ENCODE data around the gene GKN1.
"Not testable (repeated sequence)": the region's sequence is repeated elsewhere in the genome, so short reads cannot be mapped to it uniquely, and the experiment has no call there.

The GKN1 gene, protein sequence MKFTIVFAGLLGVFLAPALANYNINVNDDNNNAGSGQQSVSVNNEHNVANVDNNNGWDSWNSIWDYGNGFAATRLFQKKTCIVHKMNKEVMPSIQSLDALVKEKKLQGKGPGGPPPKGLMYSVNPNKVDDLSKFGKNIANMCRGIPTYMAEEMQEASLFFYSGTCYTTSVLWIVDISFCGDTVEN

DNA sequence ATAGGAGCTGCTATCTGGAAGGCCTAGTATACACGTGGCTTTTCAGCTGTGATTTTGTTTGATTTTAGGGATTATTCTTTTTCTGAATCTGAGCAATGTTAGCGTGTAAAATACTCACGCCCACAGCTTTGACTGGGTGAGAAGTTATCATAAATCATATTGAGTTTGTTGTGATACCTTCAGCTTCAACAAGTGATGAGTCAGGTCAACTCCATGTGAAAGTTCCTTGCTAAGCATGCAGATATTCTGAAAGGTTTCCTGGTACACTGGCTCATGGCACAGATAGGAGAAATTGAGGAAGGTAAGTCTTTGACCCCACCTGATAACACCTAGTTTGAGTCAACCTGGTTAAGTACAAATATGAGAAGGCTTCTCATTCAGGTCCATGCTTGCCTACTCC, at the start of gene GKN1:
Gene GKN1 (plus strand): TSS at position 386 of the 400 bp plus-strand sequence. CDS start 42 bp downstream, outside the sequence.
- DNase-seq, result no peak

DNA sequence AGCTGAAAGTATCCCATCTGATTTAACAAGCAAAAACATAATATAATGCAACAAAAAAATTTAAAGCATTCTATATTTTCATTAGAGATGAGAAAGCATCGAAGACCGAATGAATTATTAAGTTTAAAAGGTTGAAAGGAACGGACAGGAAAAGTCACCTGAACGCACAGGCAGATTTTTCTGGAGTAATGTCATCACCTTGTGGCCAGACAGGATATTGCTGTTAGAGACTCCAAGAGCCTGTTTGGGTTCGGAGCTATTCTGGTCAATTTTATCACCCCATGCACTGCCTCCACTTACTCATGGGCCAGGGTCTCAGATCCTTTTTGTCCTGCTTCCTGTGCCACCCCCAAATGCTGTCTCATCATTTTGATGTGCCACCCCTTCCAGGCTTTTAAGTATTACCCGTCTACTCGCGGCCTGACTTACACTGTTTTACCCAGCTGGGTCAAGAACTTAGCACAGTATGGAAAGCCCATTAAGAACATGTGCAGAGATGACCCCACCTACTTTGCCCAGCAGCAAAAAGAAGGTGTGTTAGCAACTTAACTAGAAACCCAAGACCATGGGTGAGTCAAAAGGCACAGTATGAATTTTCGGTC, 49.0 kb upstream of the GKN1 start:
- DNase-seq, result no peak

DNA sequence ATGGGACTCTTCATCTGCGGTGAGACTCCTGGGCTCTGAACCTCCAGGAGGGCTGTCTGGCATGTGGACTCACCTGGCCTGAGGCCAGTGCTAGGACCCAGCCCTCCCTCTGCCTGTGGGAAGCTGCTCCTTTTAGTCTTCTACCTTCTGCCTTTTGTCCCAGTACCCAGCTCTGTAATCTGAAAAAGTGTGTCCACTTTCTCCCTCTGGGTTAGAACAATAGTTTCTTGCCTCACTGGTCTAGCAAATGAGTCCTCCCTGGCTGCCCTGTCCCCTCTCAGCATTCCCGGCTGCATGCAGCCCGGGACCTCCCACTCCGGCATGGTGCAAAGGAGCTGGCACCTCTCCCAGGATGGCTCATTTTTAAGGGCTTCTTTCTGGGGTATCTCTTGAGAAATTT, 47.6 kb upstream of the GKN1 start:
- DNase-seq, result no peak

DNA sequence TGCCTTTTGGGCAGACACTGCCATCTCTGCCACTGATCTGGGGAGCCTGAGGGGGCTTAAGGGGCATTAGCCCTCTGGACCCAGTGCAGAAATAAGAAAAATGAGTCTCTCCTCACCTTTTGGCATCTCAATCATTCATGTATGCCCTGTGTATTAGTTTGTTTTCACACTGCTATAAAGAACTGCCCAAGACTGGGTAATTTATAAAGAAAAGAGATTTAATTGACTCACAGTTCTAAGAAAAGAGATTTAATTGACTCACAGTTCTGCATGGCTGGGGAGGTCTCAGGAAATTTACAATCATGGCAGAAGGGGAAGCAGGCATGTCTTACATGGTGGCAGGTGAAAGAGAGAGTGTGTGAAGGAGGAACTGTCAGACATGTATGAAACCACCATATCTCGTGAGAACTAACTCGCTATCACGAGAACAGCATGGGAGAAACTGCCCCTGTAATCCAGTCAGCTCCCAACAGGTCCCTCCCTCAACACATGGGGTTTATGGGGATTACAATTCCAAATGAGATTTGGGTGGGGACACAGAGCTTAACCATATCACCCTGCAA, 43.2 kb upstream of the GKN1 start:
- no peak for DNase-seq

DNA sequence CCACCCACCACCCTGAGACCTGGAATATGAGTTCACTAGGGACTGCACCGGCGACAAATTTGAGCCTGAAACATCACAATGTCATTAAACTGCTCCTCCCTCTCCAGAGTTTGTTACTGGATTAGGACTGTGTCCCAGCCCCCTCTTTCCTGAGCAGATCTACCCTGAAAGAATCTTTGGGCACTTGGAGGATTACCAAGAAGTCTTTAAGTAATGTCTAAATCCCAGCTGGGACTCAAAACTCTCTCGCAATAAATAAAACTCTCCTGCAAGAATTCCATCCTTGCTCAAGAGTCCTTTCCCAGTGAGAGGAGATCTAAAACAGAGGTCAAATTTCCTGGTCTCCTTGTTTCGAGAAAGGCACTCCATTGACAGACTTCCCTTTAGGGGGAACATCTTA, 42.6 kb upstream of the GKN1 start:
- DNase-seq, result no peak

DNA sequence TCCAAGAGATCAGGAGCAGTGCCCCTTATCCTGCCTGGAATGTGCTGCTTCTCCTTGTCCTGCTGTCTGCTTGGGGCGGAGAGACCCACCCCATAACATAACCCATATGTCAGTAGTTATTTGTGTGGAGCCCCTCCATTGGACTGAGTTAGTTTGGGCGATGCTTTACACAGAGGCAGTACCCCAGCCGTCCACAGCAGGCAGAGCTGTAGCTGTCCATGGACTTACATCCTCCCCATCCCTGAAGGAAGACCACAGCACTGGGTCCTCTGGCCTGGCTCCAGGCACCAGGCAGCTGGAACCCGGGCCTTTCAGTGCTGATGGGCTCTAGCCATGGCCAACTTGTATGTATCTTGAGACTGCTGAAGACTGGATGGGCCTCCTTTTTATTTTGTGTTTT, 42.0 kb upstream of the GKN1 start:
- no peak for DNase-seq

DNA sequence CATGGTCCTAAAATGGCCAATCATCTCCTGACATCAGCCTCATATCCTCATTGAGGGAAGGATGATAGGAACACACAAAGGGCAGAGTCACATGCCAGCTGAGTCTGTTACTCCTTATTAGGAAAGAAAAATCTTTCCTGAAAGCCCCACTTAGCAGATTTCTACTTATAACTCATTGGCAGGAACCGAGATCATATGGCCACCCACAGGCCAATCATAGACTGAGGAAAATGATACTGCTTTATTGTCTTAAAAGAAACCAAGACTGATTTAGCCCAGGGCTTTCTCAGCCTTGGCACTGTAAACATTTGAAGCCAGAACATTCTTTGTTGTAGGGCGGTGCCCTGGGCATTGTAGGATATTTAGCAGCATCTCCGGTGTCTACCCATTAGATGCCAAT, 40.4 kb upstream of the GKN1 start:
- DNase-seq, result no peak

DNA sequence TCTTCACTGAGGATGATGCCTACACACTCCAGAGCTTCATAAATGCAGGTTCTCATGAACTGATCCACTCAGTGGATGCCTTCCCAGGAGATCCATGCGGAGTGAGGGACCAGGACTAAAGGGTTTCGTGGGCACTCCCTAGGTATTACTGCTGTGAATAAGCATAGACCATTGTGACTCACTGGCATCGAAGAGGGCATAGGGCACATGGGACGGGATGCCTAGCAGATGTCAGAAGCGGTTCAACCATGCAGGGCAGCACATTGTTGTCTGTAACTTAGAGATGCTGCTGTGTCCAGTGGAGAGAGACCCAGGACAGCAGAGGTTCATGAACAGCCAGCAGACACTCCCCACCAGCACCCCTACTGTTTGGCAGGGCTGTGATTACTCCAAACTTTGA, 39.0 kb upstream of the GKN1 start:
- no peak for DNase-seq

DNA sequence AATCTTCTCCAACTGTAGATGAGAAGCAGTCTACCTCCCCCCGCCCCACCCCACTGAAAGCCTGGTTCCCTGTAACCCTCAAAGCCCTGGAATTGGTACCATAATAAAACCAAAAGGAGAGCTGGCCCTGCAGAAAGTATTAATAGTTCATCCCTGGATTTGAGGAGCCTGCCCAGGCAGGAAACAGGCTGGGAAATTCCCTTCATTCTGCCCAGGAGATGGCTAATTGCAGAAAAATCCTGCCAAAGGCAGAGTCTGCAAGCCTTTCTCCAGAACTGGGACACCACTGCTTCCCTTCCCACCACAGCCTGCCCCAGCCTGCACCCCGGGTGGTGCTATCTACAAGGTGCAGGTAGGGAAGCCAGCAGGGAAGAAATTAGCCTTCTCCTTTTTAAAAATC, 38.0 kb upstream of the GKN1 start:
- no peak for DNase-seq

DNA sequence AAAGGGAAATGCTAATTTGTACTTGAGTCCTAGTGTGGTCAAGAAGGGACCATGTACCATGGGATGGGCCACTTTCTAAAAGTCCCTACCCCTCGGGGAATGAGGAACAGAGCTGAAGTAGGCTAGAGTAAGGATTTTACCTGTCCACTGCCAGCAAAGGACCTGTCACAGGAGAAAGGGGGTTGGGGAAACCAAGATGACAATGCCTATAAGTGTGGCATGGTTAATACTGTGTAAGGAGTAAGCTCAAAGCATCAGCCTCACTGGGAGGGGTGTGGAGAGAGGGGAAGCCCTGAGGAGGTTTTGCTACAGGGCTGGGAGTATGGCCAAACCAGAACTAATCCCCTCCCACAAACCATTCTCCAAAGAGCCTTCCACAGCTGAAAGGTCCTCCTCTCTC, 37.5 kb upstream of the GKN1 start:
- DNase-seq, result no peak

DNA sequence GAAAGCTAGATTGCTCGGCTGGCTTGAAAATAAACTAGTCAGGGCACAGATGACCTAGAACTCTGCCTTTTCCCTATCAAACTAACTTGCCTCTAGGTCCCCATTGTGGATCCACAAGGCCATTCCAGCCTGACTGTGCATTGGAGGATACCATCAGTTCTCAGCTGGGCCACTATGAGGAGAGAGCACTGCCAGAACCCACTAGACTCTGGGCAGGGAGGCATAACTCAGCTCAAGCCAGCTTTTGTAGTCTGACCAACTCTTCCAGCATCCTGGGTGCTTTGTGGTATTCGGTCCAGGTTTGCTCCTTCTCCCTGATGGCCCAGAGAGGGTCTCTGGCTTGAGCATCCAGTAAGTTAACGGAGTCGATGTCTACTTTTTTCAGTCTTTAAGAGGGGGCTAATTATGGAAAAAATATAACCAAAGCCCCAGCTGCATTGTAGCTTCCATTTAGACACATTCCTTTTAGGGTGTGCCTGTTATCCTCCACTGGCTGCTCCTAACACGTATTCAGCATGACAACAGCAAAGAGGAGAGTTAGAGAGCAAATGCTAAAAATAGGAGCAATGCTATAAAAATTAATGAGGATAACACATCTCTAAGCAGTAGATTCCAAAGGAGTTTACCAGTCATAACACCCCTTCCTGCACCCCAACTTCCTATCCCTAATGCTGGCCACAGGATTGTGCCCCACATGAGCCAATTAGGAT, 36.9 kb upstream of the GKN1 start:
- no peak for DNase-seq

DNA sequence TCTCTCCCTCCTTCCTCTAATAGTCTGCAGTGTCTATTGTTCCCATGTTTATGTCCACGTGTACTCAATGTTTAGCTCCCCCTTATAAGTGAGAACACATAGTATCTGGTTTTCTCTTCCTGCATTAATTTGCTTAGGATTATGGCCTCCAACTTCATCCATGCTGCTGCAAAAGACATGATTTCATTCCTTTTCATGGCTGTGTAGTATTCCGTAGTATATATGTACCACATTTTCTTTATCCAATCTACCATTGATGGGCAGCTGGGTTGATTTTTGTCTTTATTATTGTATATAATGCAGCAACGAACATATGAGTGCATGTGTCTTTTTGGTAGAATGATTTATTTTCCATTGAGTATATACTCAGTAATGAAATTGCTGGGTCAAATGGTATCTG, 35.5 kb upstream of the GKN1 start:
- no peak for DNase-seq

DNA sequence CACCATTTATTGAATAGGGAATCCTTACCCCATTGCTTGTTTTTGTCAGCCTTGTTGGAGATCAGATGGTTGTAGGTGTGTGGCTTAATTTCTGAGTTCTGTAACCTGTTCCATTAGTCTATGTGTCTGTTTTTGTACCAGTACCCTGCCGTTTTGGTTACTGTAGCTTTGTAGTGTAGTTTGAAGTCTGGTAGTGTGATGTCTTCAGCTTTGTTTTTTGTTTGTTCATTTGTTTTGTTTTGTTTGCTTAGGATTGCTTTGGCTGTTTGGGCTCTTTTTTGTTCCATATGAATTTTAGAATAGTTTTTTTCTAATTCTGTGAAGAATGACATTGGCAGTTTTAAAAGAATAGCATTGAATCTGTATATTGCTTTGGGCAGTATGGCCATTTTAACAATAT, 34.5 kb upstream of the GKN1 start:
- no peak for DNase-seq

DNA sequence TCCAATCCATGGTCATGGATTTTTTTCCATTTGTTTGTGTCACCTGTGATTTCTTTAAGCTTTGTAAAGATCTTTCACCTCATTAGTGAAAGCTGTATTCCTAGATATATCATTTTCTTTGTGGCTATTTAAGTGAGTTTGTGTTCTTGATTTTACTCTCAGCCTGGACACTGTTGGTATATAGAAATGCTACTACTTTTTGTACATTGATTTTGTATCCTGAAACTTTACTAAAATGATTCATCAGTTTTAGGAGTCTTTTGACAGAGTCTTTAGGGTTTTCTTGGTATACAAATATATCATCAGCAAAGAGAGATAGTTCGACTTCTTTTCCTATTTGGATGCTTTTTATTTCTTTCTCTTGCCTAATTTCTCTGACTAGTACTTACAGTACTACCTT, 34.1 kb upstream of the GKN1 start:
- DNase-seq, result no peak

DNA sequence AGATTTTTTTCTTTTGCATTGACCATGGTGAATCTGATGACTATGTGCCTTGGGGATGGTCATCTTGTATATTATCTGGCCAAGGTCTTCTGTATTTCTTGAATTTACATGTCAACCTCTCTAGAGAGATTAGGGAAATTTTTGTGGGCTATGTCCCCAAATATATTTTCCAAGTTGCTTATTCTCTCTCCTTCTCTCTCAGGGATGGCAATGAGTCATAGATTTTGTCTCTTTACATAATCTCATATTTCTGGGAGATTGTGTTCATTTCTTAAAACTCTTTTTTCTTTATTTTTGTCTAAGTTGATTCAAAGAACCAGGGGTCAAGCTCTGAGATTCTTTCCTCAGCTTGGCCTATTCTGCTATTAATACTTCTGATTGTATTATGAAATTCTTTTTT, 31.6 kb upstream of the GKN1 start:
- no peak for DNase-seq

DNA sequence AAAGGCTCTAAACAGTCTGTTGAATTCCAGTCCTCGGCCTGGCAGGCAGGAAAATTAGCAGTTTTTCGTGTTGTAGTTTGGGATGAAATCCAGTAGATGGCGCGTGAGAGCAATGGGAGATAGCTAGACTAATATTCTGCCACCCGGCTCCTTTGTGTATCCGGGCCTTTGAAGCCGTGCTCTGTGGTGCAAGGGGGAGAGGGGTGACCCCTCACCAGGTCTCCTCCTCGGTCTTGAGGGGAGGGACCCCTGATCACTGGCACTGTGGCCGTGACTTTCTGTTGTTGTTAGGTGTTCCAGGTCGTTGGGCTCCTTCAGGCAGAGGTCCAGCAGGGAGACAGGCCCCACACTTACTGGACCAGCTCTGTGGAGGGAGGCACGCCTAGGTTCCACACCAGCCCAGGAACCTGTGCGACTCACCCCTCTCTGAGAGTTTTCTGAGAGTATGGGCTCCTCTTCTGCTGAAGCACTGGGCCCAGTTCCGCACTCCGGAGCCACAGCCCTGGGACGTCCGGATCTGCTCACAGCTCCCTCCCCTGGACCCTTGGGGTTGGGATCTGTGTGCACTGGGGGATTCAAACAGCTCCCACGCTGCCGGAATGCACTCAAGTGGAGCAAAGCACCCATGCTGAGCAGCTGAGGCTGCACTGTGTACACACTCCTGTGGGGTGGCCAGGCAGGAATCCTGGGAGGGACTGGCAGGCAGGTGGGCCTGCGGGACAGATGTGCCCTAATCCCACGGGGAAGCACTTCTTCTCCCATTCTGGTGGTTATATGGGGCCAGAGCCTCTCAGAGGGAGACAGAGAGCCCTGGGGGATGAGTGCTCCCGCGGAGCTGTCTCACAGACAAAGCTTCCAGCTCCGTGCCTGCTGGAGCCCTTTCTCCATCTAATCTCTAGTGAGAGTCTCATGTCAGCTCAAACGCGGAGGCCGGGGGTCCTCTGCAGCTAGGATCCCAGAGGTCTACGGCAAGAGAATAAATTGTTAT, 30.6 kb upstream of the GKN1 start:
- peak; percentile 50 for DNase-seq

DNA sequence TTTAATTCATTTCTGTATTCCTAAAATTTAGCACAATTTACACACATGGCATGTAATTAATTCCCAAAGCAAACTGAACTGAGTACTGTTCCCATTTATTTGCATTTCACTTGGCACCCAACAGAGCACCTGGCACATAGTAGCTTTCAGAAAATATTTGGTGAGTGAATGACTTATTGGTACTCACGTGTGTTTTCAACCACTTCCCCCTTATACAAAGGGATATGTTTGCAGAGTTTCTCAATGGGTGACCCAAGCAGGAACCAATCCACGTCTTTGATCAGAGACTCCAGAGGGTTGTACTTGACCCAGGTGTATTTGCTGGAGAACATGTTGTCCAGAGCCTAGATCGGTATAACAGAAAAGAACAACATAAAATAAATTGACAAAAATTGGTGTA, 28.3 kb upstream of the GKN1 start:
- no peak for DNase-seq

DNA sequence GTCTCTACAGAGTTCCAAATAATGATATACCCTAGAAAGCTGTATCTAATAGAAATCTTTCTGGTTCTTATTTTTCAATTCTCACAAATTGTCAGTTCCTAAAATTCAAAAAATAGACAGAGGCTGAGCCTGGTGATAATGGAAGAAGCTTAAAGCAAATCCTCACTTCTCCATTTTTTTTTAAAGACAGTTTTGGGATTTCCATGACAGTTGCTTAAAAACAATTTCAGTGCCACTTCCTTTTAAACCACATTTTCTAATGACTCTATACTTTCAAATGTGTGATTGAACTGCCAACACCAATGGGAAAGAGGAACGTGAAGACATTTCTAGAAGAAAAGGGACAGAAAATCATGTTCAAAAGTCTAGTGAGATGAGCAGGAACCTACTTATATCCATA, 25.7 kb upstream of the GKN1 start:
- DNase-seq, result no peak

DNA sequence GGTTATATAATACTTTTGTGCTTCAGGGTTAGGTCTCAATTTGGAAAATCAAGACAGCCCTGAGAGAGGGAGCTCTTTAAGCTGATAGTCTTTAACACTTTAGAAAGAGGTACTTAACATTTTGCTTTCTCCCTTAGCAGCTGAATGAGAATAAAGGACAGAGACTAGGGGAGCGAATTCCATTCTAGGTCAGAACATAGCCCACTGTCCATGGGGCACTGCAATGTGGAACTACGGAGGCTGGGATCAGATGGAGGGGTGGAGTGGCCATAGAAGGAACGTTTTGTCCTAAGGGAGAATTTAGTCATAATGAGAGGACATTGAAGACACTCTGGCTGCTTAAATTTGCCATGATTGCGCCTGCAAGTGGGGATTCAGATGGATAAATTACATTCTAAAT, 22.5 kb upstream of the GKN1 start:
- DNase-seq, result no peak

DNA sequence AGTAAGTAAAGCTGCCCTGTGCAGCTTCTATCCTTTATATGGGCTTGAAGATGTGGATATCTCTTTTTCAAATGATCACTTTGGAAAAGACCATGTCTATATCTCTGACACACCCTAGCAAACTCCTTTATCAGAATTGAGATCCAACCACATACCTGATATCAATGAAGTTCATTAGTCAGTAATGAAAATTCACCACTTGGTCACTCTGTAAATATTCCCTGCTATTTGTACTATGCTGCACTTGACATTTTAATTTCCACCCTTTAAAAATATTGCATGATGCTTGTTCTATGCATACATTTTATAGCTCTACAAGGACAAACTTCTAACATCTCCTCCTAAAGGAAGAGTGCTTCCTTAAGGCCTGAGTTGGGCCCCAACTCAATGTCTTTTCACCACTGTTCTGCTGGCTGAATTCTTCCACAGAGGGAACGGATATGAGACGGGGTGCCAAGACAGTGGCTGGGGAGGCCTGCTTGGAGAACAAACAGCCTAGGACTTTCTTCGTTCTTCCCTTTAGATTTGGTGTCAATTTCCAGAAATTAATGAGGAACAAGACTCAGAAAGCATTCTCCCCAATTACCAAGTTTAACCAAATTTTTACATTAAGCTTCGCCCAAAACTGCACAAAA, 21.4 kb upstream of the GKN1 start, which contains the start of gene GKN2:
Gene GKN2 (minus strand): TSS at position 7 of the 635 bp plus-strand sequence. CDS start 32 bp downstream, outside the sequence.
- DNase-seq, result no peak

DNA sequence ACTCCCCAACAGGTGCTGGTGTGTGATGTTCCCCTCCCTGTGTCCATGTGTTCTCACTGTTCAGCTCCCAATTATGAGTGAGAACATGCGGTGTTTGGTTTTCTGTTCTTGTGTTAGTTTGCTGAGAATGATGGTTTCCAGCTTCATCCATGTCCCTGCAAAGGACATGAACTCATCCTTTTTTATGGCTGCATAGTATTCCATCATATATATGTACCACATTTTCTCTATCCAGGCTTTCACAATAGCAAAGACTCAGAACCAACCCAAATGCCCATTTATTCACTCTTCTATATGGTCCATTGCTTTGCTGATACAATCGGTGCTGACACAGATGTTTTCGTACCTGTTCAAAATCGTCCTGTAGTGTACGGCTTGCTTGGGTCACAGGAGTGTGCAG, 19.0 kb upstream of the GKN1 start:
- DNase-seq, result not testable (repeated sequence)

DNA sequence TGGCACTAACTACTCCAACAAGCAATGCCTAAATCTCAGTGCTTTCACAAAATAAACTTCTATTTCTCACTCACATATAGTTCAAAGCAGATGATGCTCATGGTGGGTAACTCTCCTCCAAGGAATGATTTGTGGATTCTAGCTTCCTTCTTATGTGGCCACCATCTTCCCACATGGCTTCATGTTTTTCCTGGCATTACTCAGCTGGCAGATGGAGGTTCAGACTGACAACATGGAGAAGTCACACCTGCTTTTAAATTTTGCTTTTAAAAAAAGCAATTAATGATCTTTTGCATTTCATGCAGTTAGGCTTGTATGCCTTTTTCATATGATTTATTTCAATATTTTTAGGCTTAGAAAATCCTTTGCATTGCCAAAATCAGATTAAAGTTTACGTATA, 15.4 kb upstream of the GKN1 start:
- no peak for DNase-seq
